Measurements from ENCODE around the gene DNAH7. TPM values are rescaled to one million over a fixed set of nuclear protein-coding genes. Genes with fewer than 3 reads are reported as not detected.

Gene DNAH7
- total and polyA plus RNA-seq, 9 of the 15 experiments (the other 6 are each of a cell fraction or from before 2014, with no cell fraction given), result 0.03 to 0.42 (median 0.18) TPM

DNA sequence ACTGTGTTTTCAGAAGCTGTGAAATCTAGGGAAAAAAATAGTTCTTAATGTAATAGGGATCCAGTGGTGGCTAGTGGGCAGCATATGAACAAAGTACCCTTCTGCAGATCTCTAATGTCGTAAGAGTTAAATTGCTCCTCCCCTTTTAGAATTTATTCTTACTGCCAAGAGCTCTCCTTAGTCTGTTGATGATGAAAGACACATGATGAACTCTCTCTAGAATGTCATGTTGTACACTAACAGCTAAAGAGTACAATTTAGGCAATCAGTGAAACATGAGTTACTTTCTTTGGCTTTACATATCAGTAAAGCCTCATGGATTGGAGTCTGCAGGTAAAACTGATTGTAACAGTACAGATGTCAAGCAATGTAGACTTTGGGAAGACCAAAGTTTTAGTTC, 327.4 kb downstream of the DNAH7 start:
- H3K4me3 ChIP-seq, result no peak overlapping the region
- TF ChIP-seq HDAC6 (IDR thresholded peaks at IDR 0.05; ENCODE audit: low read depth, low read length) (no peak), ZNF75A (CRISPR knock-in tag; IDR thresholded peaks at IDR 0.05) (no peak), RFX7 (CRISPR knock-in tag; IDR thresholded peaks at IDR 0.05) (no peak), BDP1 (IDR thresholded peaks at IDR 0.05; ENCODE audit: insufficient read depth, insufficient read length) (no peak), ZNF583 (CRISPR knock-in tag; IDR thresholded peaks at IDR 0.05) (no peak), SAFB2 (IDR thresholded peaks at IDR 0.05; ENCODE audit: borderline replicate concordance, low read depth, low read length, severe bottlenecking) (no peak)
- TF ChIP-seq, protein P1, sequence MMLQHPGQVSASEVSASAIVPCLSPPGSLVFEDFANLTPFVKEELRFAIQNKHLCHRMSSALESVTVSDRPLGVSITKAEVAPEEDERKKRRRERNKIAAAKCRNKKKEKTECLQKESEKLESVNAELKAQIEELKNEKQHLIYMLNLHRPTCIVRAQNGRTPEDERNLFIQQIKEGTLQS (IDR thresholded peaks at IDR 0.05), result no peak
- TF ChIP-seq, protein P1 (CRISPR knock-in tag; conservative IDR thresholded peaks at IDR 0.05), result no peak
- TF ChIP-seq, protein P2, sequence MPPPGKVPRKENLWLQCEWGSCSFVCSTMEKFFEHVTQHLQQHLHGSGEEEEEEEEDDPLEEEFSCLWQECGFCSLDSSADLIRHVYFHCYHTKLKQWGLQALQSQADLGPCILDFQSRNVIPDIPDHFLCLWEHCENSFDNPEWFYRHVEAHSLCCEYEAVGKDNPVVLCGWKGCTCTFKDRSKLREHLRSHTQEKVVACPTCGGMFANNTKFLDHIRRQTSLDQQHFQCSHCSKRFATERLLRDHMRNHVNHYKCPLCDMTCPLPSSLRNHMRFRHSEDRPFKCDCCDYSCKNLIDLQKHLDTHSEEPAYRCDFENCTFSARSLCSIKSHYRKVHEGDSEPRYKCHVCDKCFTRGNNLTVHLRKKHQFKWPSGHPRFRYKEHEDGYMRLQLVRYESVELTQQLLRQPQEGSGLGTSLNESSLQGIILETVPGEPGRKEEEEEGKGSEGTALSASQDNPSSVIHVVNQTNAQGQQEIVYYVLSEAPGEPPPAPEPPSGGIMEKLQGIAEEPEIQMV (tag; conservative IDR thresholded peaks at IDR 0.05; ENCODE audit: low read depth), result no peak
- TF ChIP-seq, protein P3, sequence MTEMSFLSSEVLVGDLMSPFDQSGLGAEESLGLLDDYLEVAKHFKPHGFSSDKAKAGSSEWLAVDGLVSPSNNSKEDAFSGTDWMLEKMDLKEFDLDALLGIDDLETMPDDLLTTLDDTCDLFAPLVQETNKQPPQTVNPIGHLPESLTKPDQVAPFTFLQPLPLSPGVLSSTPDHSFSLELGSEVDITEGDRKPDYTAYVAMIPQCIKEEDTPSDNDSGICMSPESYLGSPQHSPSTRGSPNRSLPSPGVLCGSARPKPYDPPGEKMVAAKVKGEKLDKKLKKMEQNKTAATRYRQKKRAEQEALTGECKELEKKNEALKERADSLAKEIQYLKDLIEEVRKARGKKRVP (CRISPR knock-in tag; IDR thresholded peaks at IDR 0.05), result no peak
- TF ChIP-seq, protein P4, sequence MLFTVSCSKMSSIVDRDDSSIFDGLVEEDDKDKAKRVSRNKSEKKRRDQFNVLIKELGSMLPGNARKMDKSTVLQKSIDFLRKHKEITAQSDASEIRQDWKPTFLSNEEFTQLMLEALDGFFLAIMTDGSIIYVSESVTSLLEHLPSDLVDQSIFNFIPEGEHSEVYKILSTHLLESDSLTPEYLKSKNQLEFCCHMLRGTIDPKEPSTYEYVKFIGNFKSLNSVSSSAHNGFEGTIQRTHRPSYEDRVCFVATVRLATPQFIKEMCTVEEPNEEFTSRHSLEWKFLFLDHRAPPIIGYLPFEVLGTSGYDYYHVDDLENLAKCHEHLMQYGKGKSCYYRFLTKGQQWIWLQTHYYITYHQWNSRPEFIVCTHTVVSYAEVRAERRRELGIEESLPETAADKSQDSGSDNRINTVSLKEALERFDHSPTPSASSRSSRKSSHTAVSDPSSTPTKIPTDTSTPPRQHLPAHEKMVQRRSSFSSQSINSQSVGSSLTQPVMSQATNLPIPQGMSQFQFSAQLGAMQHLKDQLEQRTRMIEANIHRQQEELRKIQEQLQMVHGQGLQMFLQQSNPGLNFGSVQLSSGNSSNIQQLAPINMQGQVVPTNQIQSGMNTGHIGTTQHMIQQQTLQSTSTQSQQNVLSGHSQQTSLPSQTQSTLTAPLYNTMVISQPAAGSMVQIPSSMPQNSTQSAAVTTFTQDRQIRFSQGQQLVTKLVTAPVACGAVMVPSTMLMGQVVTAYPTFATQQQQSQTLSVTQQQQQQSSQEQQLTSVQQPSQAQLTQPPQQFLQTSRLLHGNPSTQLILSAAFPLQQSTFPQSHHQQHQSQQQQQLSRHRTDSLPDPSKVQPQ (CRISPR knock-in tag; IDR thresholded peaks at IDR 0.05; ENCODE audit: borderline replicate concordance), result no peak
- DNase-seq (ENCODE audit: extremely low read depth in 1 of 4, low spot score in 3 of 4) (no peak), ATAC-seq (no peak), FAIRE-seq (no peak)
- POLR2A ChIA-PET, result no interaction called here
- CTCF ChIA-PET (ENCODE audit: low intra/inter-chr PET ratio), result no interaction called here
- no peaks in the 10 kb centered on the region for H3K9me1 ChIP-seq (ENCODE audit: control insufficient read depth, insufficient read depth, low read length)
- H3K27ac ChIP-seq (ENCODE audit: extremely low read depth, low read depth, low read length), result no peak overlapping the region
- no TSS peak for BruUV-seq (replicated peaks)
- no peaks in the 10 kb centered on the region for H4K20me1 ChIP-seq (replicated peaks; ENCODE audit: control insufficient read depth, insufficient read depth, low read length)
- in situ Hi-C loops (cut with MboI), result no loop called here
- H3K27me3 ChIP-seq (ENCODE audit: control insufficient read depth in 2 of 2, insufficient read depth in 2 of 2, low read length in 2 of 2), result no peaks in the 10 kb centered on the region
- no peaks in the 10 kb centered on the region for H3K9me3 ChIP-seq (replicated peaks; ENCODE audit: control insufficient read depth, insufficient read depth, low read depth, low read length)
- no peaks in the 10 kb centered on the region for H3K79me2 ChIP-seq (ENCODE audit: control insufficient read depth, insufficient read depth, low read length)
- 67% methylated on average over 1 of the region's 1 CpG for WGBS (ENCODE audit: insufficient coverage, low coverage, missing lambda C conversion rate)
- no peak overlapping the region for H2AFZ ChIP-seq (ENCODE audit: low read depth, low read length)
- no peak overlapping the region for H3K9ac ChIP-seq (ENCODE audit: insufficient read depth in 1 of 2, low read depth in 2 of 2, low read length in 2 of 2)
- H3K4me2 ChIP-seq (ENCODE audit: insufficient read depth, low read length), result no peak overlapping the region
- H3K4me1 ChIP-seq (replicated peaks in 1 of 2; ENCODE audit: control insufficient read depth in 2 of 2, insufficient read depth in 2 of 2, low read length in 2 of 2), result no peaks in the 10 kb centered on the region
- no peaks in the 10 kb centered on the region for H3K36me3 ChIP-seq (ENCODE audit: control insufficient read depth, insufficient read depth, low read length)
- intact Hi-C loops (cut with micrococcal nuclease), result no loop called here

All from K562 (cell line).